ENCODE data around the gene PKD2. TPM values are rescaled to one million over a fixed set of nuclear protein-coding genes. Genes with fewer than 3 reads are reported as not detected.

PKD2 gene
- total and polyA plus RNA-seq, 2 of the 13 experiments (the other 11 are each of a cell fraction or from before 2014, with no cell fraction given), result 5.6 to 9.1 TPM

DNA sequence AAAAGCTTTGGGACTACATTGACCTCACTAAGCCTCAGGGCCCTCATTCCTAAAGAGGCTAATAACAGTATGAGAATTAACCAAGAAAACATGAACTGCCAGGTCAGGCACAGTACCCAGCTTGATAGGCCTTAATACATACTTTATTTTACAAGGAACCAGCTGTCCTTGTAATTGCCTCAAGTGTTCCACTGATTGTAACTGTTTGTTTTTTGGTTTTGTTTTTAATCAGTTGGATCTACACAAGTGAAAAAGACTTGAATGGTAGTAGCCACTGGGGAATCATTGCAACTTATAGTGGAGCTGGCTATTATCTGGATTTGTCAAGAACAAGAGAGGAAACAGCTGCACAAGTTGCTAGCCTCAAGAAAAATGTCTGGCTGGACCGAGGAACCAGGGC, 35.6 kb downstream of the PKD2 start (continued):
- TF ChIP-seq, protein P1, sequence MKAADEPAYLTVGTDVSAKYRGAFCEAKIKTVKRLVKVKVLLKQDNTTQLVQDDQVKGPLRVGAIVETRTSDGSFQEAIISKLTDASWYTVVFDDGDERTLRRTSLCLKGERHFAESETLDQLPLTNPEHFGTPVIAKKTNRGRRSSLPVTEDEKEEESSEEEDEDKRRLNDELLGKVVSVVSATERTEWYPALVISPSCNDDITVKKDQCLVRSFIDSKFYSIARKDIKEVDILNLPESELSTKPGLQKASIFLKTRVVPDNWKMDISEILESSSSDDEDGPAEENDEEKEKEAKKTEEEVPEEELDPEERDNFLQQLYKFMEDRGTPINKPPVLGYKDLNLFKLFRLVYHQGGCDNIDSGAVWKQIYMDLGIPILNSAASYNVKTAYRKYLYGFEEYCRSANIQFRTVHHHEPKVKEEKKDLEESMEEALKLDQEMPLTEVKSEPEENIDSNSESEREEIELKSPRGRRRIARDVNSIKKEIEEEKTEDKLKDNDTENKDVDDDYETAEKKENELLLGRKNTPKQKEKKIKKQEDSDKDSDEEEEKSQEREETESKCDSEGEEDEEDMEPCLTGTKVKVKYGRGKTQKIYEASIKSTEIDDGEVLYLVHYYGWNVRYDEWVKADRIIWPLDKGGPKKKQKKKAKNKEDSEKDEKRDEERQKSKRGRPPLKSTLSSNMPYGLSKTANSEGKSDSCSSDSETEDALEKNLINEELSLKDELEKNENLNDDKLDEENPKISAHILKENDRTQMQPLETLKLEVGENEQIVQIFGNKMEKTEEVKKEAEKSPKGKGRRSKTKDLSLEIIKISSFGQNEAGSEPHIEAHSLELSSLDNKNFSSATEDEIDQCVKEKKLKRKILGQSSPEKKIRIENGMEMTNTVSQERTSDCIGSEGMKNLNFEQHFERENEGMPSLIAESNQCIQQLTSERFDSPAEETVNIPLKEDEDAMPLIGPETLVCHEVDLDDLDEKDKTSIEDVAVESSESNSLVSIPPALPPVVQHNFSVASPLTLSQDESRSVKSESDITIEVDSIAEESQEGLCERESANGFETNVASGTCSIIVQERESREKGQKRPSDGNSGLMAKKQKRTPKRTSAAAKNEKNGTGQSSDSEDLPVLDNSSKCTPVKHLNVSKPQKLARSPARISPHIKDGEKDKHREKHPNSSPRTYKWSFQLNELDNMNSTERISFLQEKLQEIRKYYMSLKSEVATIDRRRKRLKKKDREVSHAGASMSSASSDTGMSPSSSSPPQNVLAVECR (CRISPR knock-in tag; IDR thresholded peaks at IDR 0.05; ENCODE audit: borderline replicate concordance), result no peak

DNA sequence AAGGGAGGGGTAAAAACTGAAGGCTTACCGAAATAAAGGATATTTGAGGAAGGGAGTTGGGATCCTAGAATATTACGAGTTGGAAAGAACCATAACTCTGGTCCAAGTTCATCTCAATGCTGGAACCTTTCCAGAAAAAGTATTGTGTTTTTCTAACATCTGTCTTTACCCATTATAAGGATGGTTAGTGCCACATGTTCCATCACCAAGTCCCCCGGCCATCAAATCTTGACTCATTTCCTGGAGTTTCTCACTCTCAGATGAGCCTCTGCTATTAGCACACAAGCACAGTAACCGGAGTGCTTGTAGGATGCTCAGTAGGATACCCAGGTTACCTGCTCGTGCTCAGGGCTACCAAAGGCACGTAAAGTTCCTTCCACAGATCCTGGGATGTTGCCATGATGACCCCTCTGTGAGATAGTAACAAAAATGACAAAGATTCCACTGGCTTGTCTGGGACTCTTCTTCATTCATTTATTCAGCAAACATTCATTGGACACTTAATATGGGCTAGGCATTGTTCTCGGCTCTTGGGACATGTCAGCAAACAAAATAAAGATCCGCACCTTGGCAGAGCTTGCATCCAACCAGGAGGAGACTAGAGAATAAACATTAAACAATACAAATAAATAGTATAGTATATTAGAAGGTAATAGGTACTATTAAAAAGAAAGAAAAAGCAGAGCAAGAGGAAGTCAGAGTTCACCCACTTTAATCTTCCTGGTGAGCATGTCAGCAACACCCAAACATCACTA, 36.3 kb downstream of the PKD2 start:
- FAIRE-seq, result no peak
- intact Hi-C loops (cut with micrococcal nuclease; ENCODE audit: unreplicated experiment), result no loop called here
- in situ Hi-C loops (cut with HindIII; ENCODE audit: extremely low pct_ligation_motif_present, low pct_unique_long_range_greater_than_20kb), result no loop called here

More for the DNA sequence above, 36.3 kb downstream of the PKD2 start:
- no TSS peak for BruUV-seq (replicated peaks)
- Histone ChIP-seq H3K9me3 (ENCODE audit: low read length) (no peaks in the 10 kb centered on the region), H3K4me3 (replicated peaks in 1 of 3; ENCODE audit: insufficient read depth in 1 of 3, low read depth in 2 of 3, low read length in 3 of 3) (no peak overlapping the region), H3K4me1 (ENCODE audit: insufficient read depth, low read length) (peaks cover 16% of the 10 kb centered on the region), H3K4me2 (ENCODE audit: low read depth, low read length) (no peak overlapping the region), H3K27me3 (ENCODE audit: control insufficient read depth in 1 of 2, insufficient read depth in 2 of 2, low read length in 2 of 2) (no peaks in the 10 kb centered on the region), H2AFZ (ENCODE audit: low read length) (no peak overlapping the region), H3K79me2 (ENCODE audit: insufficient read depth, low read length) (no peaks in the 10 kb centered on the region), H3K9ac (ENCODE audit: insufficient read depth, low read depth, low read length) (no peak overlapping the region), H3K27ac (ENCODE audit: extremely low read length, insufficient read depth, low read length) (no peak overlapping the region), H4K20me1 (ENCODE audit: insufficient read depth, low read length) (no peaks in the 10 kb centered on the region), H3K36me3 (replicated peaks in 1 of 2; ENCODE audit: control insufficient read depth in 1 of 2, insufficient read depth in 2 of 2, low read length in 2 of 2) (peaks cover 6 to 34% of the 10 kb centered on the region in 2 experiments; a peak in 4 of 5 replicates)
- TF ChIP-seq REPIN1 (CRISPR knock-in tag; IDR thresholded peaks at IDR 0.05; ENCODE audit: borderline replicate concordance, low read depth), result no peak
- no peak for TF ChIP-seq ZNF451 (CRISPR knock-in tag; IDR thresholded peaks at IDR 0.05)
- TF ChIP-seq PHF21A (CRISPR knock-in tag; IDR thresholded peaks at IDR 0.05), result no peak
- TF ChIP-seq, protein P2, sequence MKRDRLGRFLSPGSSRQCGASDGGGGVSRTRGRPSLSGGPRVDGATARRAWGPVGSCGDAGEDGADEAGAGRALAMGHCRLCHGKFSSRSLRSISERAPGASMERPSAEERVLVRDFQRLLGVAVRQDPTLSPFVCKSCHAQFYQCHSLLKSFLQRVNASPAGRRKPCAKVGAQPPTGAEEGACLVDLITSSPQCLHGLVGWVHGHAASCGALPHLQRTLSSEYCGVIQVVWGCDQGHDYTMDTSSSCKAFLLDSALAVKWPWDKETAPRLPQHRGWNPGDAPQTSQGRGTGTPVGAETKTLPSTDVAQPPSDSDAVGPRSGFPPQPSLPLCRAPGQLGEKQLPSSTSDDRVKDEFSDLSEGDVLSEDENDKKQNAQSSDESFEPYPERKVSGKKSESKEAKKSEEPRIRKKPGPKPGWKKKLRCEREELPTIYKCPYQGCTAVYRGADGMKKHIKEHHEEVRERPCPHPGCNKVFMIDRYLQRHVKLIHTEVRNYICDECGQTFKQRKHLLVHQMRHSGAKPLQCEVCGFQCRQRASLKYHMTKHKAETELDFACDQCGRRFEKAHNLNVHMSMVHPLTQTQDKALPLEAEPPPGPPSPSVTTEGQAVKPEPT (CRISPR knock-in tag; IDR thresholded peaks at IDR 0.05; ENCODE audit: low read depth), result no peak
- TF ChIP-seq ZNF446 (CRISPR knock-in tag; IDR thresholded peaks at IDR 0.05), result no peak
- no peak for TF ChIP-seq JUNB (CRISPR knock-in tag; IDR thresholded peaks at IDR 0.05; ENCODE audit: borderline replicate concordance)
- no peak for TF ChIP-seq PAWR (CRISPR knock-in tag; IDR thresholded peaks at IDR 0.05; ENCODE audit: borderline replicate concordance)
- TF ChIP-seq ZFP62 (CRISPR knock-in tag; IDR thresholded peaks at IDR 0.05), result no peak
- ChIA-PET POLR2A (no interaction called here), CTCF (ENCODE audit: low intra/inter-chr PET ratio, low total read pairs) (no interaction called here)
- ATAC-seq (no peak), DNase-seq (ENCODE audit: low spot score) (no peak)
- 95% methylated on average over 8 of the region's 8 CpGs for whole genome bisulfite sequencing (ENCODE audit: low lambda C conversion rate)

Measured in HepG2 (cell line).